ENCODE data around the gene BIRC2. TPM values are rescaled to one million over a fixed set of nuclear protein-coding genes. Genes with fewer than 3 reads are reported as not detected.

BIRC2 gene
- total and polyA plus RNA-seq, 10 of the 15 experiments (the other 5 are each of a cell fraction or from before 2014, with no cell fraction given), result 13.8 to 75.8 (median 26.5) TPM

- no peak for TF ChIP-seq CEBPZ (IDR thresholded peaks at IDR 0.05; ENCODE audit: low read depth, low read length)
- no peak for TF ChIP-seq FOXM1 (IDR thresholded peaks at IDR 0.05; ENCODE audit: low read depth, low read length)
- TF ChIP-seq CHD2 (IDR thresholded peaks at IDR 0.05; ENCODE audit: borderline replicate concordance, low read depth, low read length), result no peak
- TF ChIP-seq RAD21 (IDR thresholded peaks at IDR 0.05; ENCODE audit: insufficient read depth, low read depth, low read length), result no peak
- no peak for TF ChIP-seq ZSCAN29 (IDR thresholded peaks at IDR 0.05)
- TF ChIP-seq ATF2 (IDR thresholded peaks at IDR 0.05; ENCODE audit: low read length), result no peak
- TF ChIP-seq, protein P1, sequence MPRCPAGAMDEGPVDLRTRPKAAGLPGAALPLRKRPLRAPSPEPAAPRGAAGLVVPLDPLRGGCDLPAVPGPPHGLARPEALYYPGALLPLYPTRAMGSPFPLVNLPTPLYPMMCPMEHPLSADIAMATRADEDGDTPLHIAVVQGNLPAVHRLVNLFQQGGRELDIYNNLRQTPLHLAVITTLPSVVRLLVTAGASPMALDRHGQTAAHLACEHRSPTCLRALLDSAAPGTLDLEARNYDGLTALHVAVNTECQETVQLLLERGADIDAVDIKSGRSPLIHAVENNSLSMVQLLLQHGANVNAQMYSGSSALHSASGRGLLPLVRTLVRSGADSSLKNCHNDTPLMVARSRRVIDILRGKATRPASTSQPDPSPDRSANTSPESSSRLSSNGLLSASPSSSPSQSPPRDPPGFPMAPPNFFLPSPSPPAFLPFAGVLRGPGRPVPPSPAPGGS (IDR thresholded peaks at IDR 0.05; ENCODE audit: borderline replicate concordance, insufficient read depth, low read depth, low read length, poor library complexity, severe bottlenecking), result no peak
- no peak for TF ChIP-seq E2F8 (IDR thresholded peaks at IDR 0.05; ENCODE audit: low read depth, partially characterized antibody)
- TF ChIP-seq SUZ12 (IDR thresholded peaks at IDR 0.05; ENCODE audit: unreplicated experiment), result no peak
Measured at GRCh38 chr11:102405501-102405900, 58.5 kb downstream of the BIRC2 start (continued).

Data from GM12878 (cell line).